ENCODE data around the gene EMP1.

EMP1 gene

DNA sequence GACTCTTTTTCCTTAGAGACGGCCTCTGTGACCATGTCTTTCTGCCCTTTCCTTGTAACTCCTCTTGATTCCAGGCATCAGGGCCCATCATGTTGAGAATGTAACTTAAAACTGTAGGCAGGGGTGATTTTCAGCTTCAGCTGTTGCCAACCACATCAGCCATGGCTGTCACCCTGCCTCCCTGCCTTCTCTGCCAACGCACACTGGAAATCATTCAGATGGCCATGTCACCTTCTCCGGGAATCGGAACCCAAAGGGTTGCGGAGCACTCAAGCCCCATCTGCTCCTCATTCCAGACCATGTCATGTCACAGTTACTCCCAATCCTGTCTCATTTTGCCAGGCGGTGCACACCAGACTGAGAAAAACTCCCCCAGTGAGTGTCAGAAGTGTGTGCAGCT lies 72.1 kb downstream of the EMP1 start:
- no peaks in the 10 kb centered on the region for H3K9me3 ChIP-seq (ENCODE audit: severe bottlenecking)
- DNase-seq (ENCODE audit: low spot score) (no peak), ATAC-seq (ENCODE audit: low read depth) (no peak)
- no peaks in the 10 kb centered on the region for H3K4me1 ChIP-seq (ENCODE audit: insufficient read depth, poor library complexity, severe bottlenecking)
- no peaks in the 10 kb centered on the region for H3K27me3 ChIP-seq (ENCODE audit: insufficient read depth, poor library complexity, severe bottlenecking)
- H3K4me3 ChIP-seq (ENCODE audit: severe bottlenecking): no peak overlapping the region
- H3K27ac ChIP-seq (ENCODE audit: poor library complexity, severe bottlenecking): no peak overlapping the region
- TF ChIP-seq, protein P1, sequence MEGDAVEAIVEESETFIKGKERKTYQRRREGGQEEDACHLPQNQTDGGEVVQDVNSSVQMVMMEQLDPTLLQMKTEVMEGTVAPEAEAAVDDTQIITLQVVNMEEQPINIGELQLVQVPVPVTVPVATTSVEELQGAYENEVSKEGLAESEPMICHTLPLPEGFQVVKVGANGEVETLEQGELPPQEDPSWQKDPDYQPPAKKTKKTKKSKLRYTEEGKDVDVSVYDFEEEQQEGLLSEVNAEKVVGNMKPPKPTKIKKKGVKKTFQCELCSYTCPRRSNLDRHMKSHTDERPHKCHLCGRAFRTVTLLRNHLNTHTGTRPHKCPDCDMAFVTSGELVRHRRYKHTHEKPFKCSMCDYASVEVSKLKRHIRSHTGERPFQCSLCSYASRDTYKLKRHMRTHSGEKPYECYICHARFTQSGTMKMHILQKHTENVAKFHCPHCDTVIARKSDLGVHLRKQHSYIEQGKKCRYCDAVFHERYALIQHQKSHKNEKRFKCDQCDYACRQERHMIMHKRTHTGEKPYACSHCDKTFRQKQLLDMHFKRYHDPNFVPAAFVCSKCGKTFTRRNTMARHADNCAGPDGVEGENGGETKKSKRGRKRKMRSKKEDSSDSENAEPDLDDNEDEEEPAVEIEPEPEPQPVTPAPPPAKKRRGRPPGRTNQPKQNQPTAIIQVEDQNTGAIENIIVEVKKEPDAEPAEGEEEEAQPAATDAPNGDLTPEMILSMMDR (IDR thresholded peaks at IDR 0.05; ENCODE audit: poor library complexity, severe bottlenecking): no peak
- H3K36me3 ChIP-seq (ENCODE audit: low read depth): no peaks in the 10 kb centered on the region

All from RWPE2 (cell line).